GM21447 (cell line): ENCODE measurements around the gene C1orf232.

ENCODE experiments used
- ATAC-seq: cut with Tn5 transposase; IDR thresholded peaks from one replicate; pipeline ENCODE4 v1.9.1; 2021; ENCODE audit not compliant: unreplicated experiment

Gene C1orf232

GRCh38 chr1:26168410-26169197, at the start of gene C1orf232:
C1orf232 (minus strand) TSS chr1:26168963; CDS start chr1:26168499, 464 bp downstream.
- no peak for ATAC-seq

GRCh38 chr1:26215246-26215645, 46.5 kb upstream of the C1orf232 start:
- ATAC-seq: no peak

- ATAC-seq: no peak
Observed at GRCh38 chr1:26213335-26213905, 44.7 kb upstream of the C1orf232 start.

- no peak for ATAC-seq
Observed at GRCh38 chr1:26212726-26213125, 44.0 kb upstream of the C1orf232 start.

DNA sequence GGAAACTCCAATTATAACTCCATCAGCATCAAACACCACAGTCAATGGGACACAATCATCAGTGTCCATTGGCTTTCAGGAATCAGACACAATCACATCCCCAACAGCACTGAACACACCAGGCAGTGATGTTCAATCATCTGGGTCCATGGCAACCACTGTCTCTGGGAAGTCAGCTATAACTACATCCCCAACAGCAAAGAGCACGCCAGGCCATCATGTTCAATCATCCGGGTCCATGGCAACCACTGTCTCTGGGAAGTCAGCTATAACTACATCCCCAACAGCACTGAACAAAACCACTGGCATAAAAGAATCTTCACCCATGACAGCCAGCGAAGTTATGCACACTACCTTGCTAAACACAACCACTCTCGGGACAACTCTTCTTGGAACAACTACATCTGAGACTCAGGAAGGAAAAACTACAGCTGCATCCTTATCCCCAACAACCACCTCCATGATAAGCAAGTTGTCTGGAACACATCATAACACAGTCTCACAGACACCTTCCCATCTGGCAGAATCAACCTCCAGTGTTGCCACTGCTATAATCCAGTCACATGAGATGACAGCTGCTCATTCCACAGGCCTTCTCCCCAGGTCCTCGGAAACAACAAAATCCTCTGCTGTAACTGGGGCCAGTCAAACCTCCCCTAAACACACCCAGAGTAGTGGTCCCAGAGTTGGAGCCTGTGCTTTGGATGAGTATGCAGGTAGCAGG, 41.5 kb upstream of the C1orf232 start:
- ATAC-seq: no peak

- no peak for ATAC-seq
Observed at GRCh38 chr1:26203642-26204318, 35.0 kb upstream of the C1orf232 start.

DNA sequence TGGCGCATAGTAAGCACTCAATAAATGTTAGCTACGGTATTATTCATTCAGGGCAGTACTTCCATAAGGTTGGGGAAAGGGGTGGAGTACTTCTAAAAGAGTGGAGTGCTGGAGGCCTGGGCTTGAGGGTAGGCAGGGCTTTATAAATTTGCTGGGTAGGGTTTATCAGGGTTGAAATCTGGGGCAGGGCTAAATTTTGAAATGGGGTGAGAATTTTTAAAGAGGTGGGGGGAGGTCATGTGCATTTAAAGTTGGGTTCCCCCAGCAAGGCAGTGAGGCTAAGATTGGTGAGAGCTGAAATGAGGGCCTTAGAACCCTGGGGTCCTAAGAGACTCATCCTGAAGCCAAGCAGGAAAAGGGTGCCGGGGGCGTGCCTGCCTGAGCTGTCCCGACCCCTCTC, 31.6 kb upstream of the C1orf232 start:
- no peak for ATAC-seq

GRCh38 chr1:26197813-26198212, 29.1 kb upstream of the C1orf232 start:
- ATAC-seq: no peak

DNA sequence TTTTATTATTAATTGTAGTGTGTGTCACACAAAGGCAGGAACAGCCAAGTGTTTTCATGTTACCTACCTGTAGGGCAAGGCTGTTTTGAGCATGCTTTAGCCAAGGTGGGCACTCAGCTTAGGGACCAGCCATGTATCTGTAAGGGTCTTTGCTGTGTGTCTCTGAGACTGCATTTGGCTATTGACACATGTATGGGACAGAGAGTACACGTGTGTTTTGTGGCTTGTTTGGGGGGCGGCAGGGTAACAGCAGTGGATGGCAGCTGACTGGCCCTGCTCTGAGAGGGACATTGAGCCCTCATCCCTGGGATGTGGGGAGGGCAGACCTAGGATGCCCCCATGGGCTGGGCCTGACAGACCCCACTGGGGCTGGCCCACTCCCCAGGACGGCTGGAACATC, 28.5 kb upstream of the C1orf232 start:
- no peak for ATAC-seq

DNA sequence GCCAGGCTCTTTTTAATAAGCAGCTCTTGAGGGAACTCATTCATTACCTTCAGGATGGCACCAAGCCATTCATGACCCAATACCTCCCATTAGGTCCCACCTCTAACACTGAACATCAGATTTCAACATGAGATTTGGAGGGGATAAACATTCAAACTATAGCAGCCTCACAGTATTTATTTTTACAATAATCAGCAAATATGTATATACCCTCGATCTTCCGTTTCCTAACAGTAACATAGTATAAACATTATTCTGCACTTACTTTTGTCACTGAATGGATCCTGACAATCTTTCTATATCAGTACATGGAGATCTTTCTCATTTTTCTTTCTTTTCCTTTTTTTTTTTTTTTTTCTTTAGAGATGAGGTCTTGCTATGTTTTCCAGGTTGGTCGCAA, 27.0 kb upstream of the C1orf232 start:
- ATAC-seq: no peak

DNA sequence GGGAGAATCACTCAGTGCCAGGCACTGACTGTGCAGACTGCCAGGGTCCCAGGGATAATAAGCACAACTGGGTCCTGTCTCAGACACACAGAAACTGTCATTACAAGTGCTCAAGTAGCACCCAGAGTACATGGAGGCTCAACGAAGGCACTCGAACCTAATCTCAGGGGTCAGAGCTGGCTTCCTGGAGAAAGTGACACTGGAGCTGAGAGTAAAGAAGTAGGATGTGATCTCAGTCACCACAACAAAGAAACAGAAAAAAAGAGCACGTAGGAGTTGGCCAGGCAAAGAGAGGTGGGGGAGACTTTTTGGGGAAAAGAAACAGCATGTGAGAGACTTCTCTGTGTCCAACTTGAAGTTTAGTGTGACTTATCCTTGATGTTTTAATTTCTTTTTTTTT, 23.0 kb upstream of the C1orf232 start:
- ATAC-seq: no peak

GRCh38 chr1:26190373-26190987, 21.7 kb upstream of the C1orf232 start, which contains the start of gene CATSPER4:
CATSPER4 (plus strand) TSS chr1:26190602; CDS start chr1:26190628, 26 bp downstream.
- ATAC-seq: no peak

- ATAC-seq: no peak
Observed at GRCh38 chr1:26189751-26190275, 21.1 kb upstream of the C1orf232 start.

GRCh38 chr1:26189331-26189730, 20.6 kb upstream of the C1orf232 start:
- no peak for ATAC-seq

GRCh38 chr1:26188477-26188876, 19.7 kb upstream of the C1orf232 start:
- no peak for ATAC-seq

- no peak for ATAC-seq
Observed at GRCh38 chr1:26187882-26188281, 19.1 kb upstream of the C1orf232 start.

- ATAC-seq: no peak
Observed at GRCh38 chr1:26184883-26185282, 16.1 kb upstream of the C1orf232 start.

- ATAC-seq: no peak
Observed at GRCh38 chr1:26184086-26184485, 15.3 kb upstream of the C1orf232 start.

DNA sequence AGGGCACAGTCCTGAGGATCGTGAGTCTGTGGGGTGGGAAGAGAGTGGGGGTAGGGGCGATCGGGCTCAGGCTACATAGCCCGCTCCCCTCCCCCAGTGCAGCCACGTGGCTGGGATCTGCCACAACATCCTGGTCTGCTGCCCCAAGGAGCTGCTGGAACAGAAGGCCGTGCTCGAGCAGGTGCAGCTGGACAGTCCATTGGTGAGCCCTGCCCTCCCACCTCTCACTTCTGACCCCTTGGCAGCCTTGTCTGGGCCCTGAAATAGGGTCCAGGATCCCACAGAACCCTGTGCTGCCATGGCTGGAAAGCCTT, 13.6 kb upstream of the C1orf232 start:
- ATAC-seq: no peak

- no peak for ATAC-seq
Observed at GRCh38 chr1:26181586-26182382, 13.0 kb upstream of the C1orf232 start.
